ENCODE results near the gene N4BP2L2. TPM values are rescaled to one million over a fixed set of nuclear protein-coding genes. Genes with fewer than 3 reads are reported as not detected.

The N4BP2L2 gene
- total RNA-seq, 4 donors from 2014 or later = 139 to 282 (median 229) TPM

- Histone ChIP-seq H3K27ac (no peak overlapping the region), H3K9me3 (no peaks in the 10 kb centered on the region), H3K36me3 (peaks cover 0 to 9% (median 0%) of the 10 kb centered on the region in 3 donors), H3K4me3 (no peak overlapping the region), H3K27me3 (no peaks in the 10 kb centered on the region), H3K4me1 (peaks cover 0 to 26% (median 0%) of the 10 kb centered on the region in 4 donors)
- no peak for DNase-seq (ENCODE audit: low spot score in 2 of 2)
- 99 to 100% methylated on average over 3 of the region's 3 CpGs for WGBS, 2 donors
- no peak for TF ChIP-seq CTCF (IDR thresholded peaks at IDR 0.05)
- no peak for TF ChIP-seq EP300 (IDR thresholded peaks at IDR 0.05)
- no peak for TF ChIP-seq POLR2A (IDR thresholded peaks at IDR 0.05)
Measured at GRCh38 chr13:32413284-32413683, 125.3 kb downstream of the N4BP2L2 start.

- H3K4me1 ChIP-seq = peaks cover 0 to 26% (median 0%) of the 10 kb centered on the region in 4 donors
- DNase-seq (ENCODE audit: low spot score in 2 of 2) = peak; percentile 23 to 57
- no peaks in the 10 kb centered on the region for H3K9me3 ChIP-seq
- H3K4me3 ChIP-seq = peak overlapping the region in 2 of 4 donors; percentile 12 to 40
- no peak for TF ChIP-seq POLR2A (IDR thresholded peaks at IDR 0.05)
- no peak for TF ChIP-seq CTCF (IDR thresholded peaks at IDR 0.05)
- TF ChIP-seq EP300 (IDR thresholded peaks at IDR 0.05) = peak; percentile 29 to 61
- peaks cover 0 to 28% (median 0%) of the 10 kb centered on the region in 3 donors for H3K36me3 ChIP-seq
- 35 to 42% methylated on average over 27 of the region's 27 CpGs for WGBS, 2 donors
- H3K27me3 ChIP-seq = no peaks in the 10 kb centered on the region
- peak overlapping the region in 3 of 4 donors; percentile 6 to 77 (median 71) for H3K27ac ChIP-seq
Measured at GRCh38 chr13:32409561-32410421, 128.8 kb downstream of the N4BP2L2 start.

- H3K9me3 ChIP-seq = no peaks in the 10 kb centered on the region
- 77 to 82% methylated on average over 6 of the region's 6 CpGs for WGBS, 2 donors
Measured at GRCh38 chr13:32409001-32409313, 129.6 kb downstream of the N4BP2L2 start.

GRCh38 chr13:32408296-32409000, 130.1 kb downstream of the N4BP2L2 start:
- DNase-seq (ENCODE audit: low spot score in 2 of 2) = no peak
- H3K27me3 ChIP-seq = no peaks in the 10 kb centered on the region
- H3K36me3 ChIP-seq = peaks cover 0 to 34% (median 0%) of the 10 kb centered on the region in 3 donors
- H3K4me1 ChIP-seq = peaks cover 0 to 31% (median 0%) of the 10 kb centered on the region in 4 donors
- no peak for TF ChIP-seq POLR2A (IDR thresholded peaks at IDR 0.05)
- no peak for TF ChIP-seq EP300 (IDR thresholded peaks at IDR 0.05)
- no peak for TF ChIP-seq CTCF (IDR thresholded peaks at IDR 0.05)
- H3K27ac ChIP-seq = no peak overlapping the region
- no peak overlapping the region for H3K4me3 ChIP-seq
- WGBS, 2 donors = 91 to 92% methylated on average over 9 of the region's 9 CpGs
- H3K9me3 ChIP-seq = no peaks in the 10 kb centered on the region

More at GRCh38 chr13:32409001-32409313, 129.6 kb downstream of the N4BP2L2 start:
- H3K27me3 ChIP-seq = no peaks in the 10 kb centered on the region
- TF ChIP-seq EP300 (IDR thresholded peaks at IDR 0.05) = no peak
- TF ChIP-seq CTCF (IDR thresholded peaks at IDR 0.05) = no peak
- TF ChIP-seq POLR2A (IDR thresholded peaks at IDR 0.05) = no peak
- peaks cover 0 to 34% (median 0%) of the 10 kb centered on the region in 3 donors for H3K36me3 ChIP-seq
- no peak overlapping the region for H3K4me3 ChIP-seq
- no peak for DNase-seq (ENCODE audit: low spot score in 2 of 2)
- H3K27ac ChIP-seq = peak overlapping the region in 1 of 4 donors; percentile 77
- H3K4me1 ChIP-seq = peaks cover 0 to 26% (median 0%) of the 10 kb centered on the region in 4 donors

GRCh38 chr13:32407854-32408253, 130.7 kb downstream of the N4BP2L2 start:
- Histone ChIP-seq H3K4me3 (no peak overlapping the region), H3K9me3 (no peaks in the 10 kb centered on the region), H3K27me3 (no peaks in the 10 kb centered on the region), H3K36me3 (peaks cover 0 to 37% (median 0%) of the 10 kb centered on the region in 3 donors), H3K27ac (no peak overlapping the region), H3K4me1 (peaks cover 0 to 32% (median 0%) of the 10 kb centered on the region in 4 donors)
- no peak for DNase-seq (ENCODE audit: low spot score in 2 of 2)
- 91 to 93% methylated on average over 6 of the region's 6 CpGs for WGBS, 2 donors
- TF ChIP-seq CTCF (IDR thresholded peaks at IDR 0.05) (no peak), POLR2A (IDR thresholded peaks at IDR 0.05) (no peak), EP300 (IDR thresholded peaks at IDR 0.05) (no peak)
